ENCODE results near the gene ZBTB20.

The ZBTB20 gene

GRCh38 chr3:114892880-114893279 lies 254.2 kb downstream of the ZBTB20 start:
- Histone ChIP-seq H3K4me1 (ENCODE audit: insufficient read depth, low read length) (no peaks in the 10 kb centered on the region), H4K20me1 (ENCODE audit: insufficient read depth, low read length) (no peaks in the 10 kb centered on the region), H3K79me2 (ENCODE audit: insufficient read depth, low read length) (no peaks in the 10 kb centered on the region), H3K4me3 (ENCODE audit: low read depth in 1 of 2, low read length in 2 of 2) (no peak overlapping the region), H3K27me3 (ENCODE audit: insufficient read depth, low read length, poor library complexity) (no peaks in the 10 kb centered on the region), H3K36me3 (ENCODE audit: insufficient read depth, low read length) (no peaks in the 10 kb centered on the region), H3K9ac (ENCODE audit: low read depth, low read length) (no peak overlapping the region), H2AFZ (ENCODE audit: low read depth, low read length) (no peak overlapping the region), H3K9me3 (ENCODE audit: insufficient read depth, low read length, severe bottlenecking) (no peaks in the 10 kb centered on the region), H3K4me2 (ENCODE audit: insufficient read depth, low read length) (no peak overlapping the region), H3K27ac (ENCODE audit: low read length) (no peak overlapping the region)
- DNase-seq: no peak
- TF ChIP-seq CTCF (IDR thresholded peaks at IDR 0.05; ENCODE audit: borderline replicate concordance, extremely low read depth, low read length, poor library complexity, severe bottlenecking) (no peak), EZH2 (IDR thresholded peaks at IDR 0.05; ENCODE audit: borderline replicate concordance, low read depth, low read length, severe bottlenecking) (no peak)
- ATAC-seq (ENCODE audit: insufficient read depth, low read depth): no peak

DNA sequence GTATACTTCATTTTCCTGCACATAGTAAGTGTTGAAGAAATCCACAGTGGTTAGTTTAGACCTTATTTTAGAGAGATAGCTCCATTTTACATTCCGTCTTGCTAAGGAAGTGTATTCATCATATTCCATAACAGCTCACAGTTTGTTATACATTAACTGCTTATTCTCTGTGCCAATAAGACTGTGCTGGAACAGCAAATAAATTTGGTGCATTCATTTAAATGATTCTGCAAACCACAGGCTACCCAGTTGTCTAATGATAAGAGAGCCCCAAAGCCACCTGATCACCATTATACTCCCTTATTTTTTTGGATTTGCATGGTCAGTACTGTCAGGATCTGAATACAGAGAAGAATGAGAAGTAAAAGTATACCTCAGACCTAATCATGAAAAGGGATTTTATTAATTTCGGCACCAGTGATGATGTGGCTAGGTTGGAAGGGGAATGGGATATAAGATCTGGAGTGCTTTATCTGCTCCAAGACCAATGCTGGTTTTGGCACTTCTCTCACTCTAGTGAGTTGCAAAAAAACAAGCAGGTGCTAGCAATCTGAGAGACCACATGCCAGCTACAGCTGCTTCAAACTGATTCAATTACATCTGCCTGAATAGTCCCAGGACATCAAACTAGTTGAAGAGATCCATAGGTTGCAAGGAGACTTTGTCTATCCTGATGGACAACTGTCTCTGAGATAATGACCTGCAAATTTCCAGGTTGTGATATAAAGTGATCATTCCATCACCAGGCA lies 254.8 kb downstream of the ZBTB20 start:
- Histone ChIP-seq H3K27me3 (ENCODE audit: insufficient read depth, low read length, poor library complexity) (no peaks in the 10 kb centered on the region), H3K9me3 (ENCODE audit: insufficient read depth, low read length, severe bottlenecking) (no peaks in the 10 kb centered on the region), H3K79me2 (ENCODE audit: insufficient read depth, low read length) (no peaks in the 10 kb centered on the region), H3K9ac (ENCODE audit: low read depth, low read length) (no peak overlapping the region), H3K36me3 (ENCODE audit: insufficient read depth, low read length) (no peaks in the 10 kb centered on the region), H3K27ac (ENCODE audit: low read length) (no peak overlapping the region), H2AFZ (ENCODE audit: low read depth, low read length) (no peak overlapping the region), H3K4me3 (ENCODE audit: low read depth in 1 of 2, low read length in 2 of 2) (no peak overlapping the region), H3K4me1 (ENCODE audit: insufficient read depth, low read length) (no peaks in the 10 kb centered on the region), H3K4me2 (ENCODE audit: insufficient read depth, low read length) (no peak overlapping the region), H4K20me1 (ENCODE audit: insufficient read depth, low read length) (no peaks in the 10 kb centered on the region)
- DNase-seq (no peak), ATAC-seq (ENCODE audit: insufficient read depth, low read depth) (no peak)
- TF ChIP-seq EZH2 (IDR thresholded peaks at IDR 0.05; ENCODE audit: borderline replicate concordance, low read depth, low read length, severe bottlenecking) (no peak), CTCF (IDR thresholded peaks at IDR 0.05; ENCODE audit: borderline replicate concordance, extremely low read depth, low read length, poor library complexity, severe bottlenecking) (no peak)

DNA sequence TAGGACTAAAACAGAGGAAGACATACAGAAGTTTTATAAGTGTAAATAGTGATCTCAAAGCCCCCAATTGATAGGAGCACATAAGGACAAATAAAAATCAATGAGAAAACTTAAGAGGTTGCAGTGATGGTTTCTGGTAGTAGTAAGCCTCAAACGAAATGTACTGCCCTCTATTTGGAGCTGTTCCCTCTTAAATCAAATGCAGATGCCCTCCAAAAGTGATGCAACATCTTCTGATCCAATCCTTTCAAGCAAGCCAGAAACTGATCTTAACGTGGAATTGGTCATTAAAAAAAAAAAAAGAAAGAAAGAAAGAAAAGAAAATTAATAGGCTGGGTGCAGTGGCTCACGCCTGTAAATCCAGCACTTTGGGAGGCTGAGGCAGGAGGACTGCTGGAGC lies 259.3 kb downstream of the ZBTB20 start:
- no peak overlapping the region for H2AFZ ChIP-seq (ENCODE audit: low read depth, low read length)
- H4K20me1 ChIP-seq (ENCODE audit: insufficient read depth, low read length): no peaks in the 10 kb centered on the region
- no peaks in the 10 kb centered on the region for H3K27me3 ChIP-seq (ENCODE audit: insufficient read depth, low read length, poor library complexity)
- no peak for ATAC-seq (ENCODE audit: insufficient read depth, low read depth)
- no peak overlapping the region for H3K4me3 ChIP-seq (ENCODE audit: low read depth in 1 of 2, low read length in 2 of 2)
- no peak overlapping the region for H3K9ac ChIP-seq (ENCODE audit: low read depth, low read length)
- H3K27ac ChIP-seq (ENCODE audit: low read length): no peak overlapping the region
- no peaks in the 10 kb centered on the region for H3K9me3 ChIP-seq (ENCODE audit: insufficient read depth, low read length, severe bottlenecking)
- TF ChIP-seq EZH2 (IDR thresholded peaks at IDR 0.05; ENCODE audit: borderline replicate concordance, low read depth, low read length, severe bottlenecking) (no peak), CTCF (IDR thresholded peaks at IDR 0.05; ENCODE audit: borderline replicate concordance, extremely low read depth, low read length, poor library complexity, severe bottlenecking) (no peak)
- H3K4me1 ChIP-seq (ENCODE audit: insufficient read depth, low read length): no peaks in the 10 kb centered on the region
- DNase-seq: no peak
- H3K79me2 ChIP-seq (ENCODE audit: insufficient read depth, low read length): no peaks in the 10 kb centered on the region
- H3K36me3 ChIP-seq (ENCODE audit: insufficient read depth, low read length): no peaks in the 10 kb centered on the region
- no peak overlapping the region for H3K4me2 ChIP-seq (ENCODE audit: insufficient read depth, low read length)

Data from DND-41 (cell line).